ENCODE data around the gene ASCL1.

Gene ASCL1

GRCh38 chr12:102963796-102964195 lies 6.3 kb downstream of the ASCL1 start:
- H3K9me3 ChIP-seq (replicated peaks in 1 of 2; ENCODE audit: control insufficient read depth in 2 of 2, insufficient read depth in 1 of 2, low read depth in 1 of 2, low read length in 2 of 2) = peaks cover 11 to 13% of the 10 kb centered on the region in 2 donors
- H4K8ac ChIP-seq (ENCODE audit: low read depth, low read length) = no peak overlapping the region
- peaks cover 10 to 91% (median 73%) of the 10 kb centered on the region in 3 experiments for H3K27me3 ChIP-seq (ENCODE audit: control insufficient read depth in 3 of 3, insufficient read depth in 3 of 3, low read depth in 1 of 3, low read length in 3 of 3)
- H2BK15ac ChIP-seq (ENCODE audit: low read length) = no peak overlapping the region
- H3K4me1 ChIP-seq (ENCODE audit: control insufficient read depth in 2 of 2, insufficient read depth in 1 of 2, low read depth in 1 of 2, low read length in 2 of 2) = peaks cover 2 to 11% of the 10 kb centered on the region in 2 donors
- H3K9ac ChIP-seq (ENCODE audit: low read depth, low read length, poor library complexity) = no peak overlapping the region
- H4K91ac ChIP-seq (ENCODE audit: low read depth, low read length, poor library complexity) = no peak overlapping the region
- H3K23ac ChIP-seq (ENCODE audit: low read depth, low read length, poor library complexity) = no peak overlapping the region
- H2AK5ac ChIP-seq (ENCODE audit: low read depth, low read length) = no peak overlapping the region
- no peaks in the 10 kb centered on the region for H3K36me3 ChIP-seq (replicated peaks in 1 of 2; ENCODE audit: control insufficient read depth in 2 of 2, insufficient read depth in 2 of 2, low read length in 2 of 2)
- H3K27ac ChIP-seq (replicated peaks; ENCODE audit: low read length) = no peak overlapping the region
- no CpG with 5 or more reads among the region's 4 CpGs for WGBS, 2 donors (ENCODE audit: extremely low coverage in 2 of 2, insufficient read length in 2 of 2, insufficient replicate concordance in 1 of 2)
- no peak overlapping the region for H3K18ac ChIP-seq (ENCODE audit: low read length)
- no peak overlapping the region for H3K4ac ChIP-seq (ENCODE audit: low read length)
- no peak for DNase-seq (ENCODE audit: low spot score)
- no peak overlapping the region for H2BK12ac ChIP-seq (ENCODE audit: low read length)
- H3K4me2 ChIP-seq (ENCODE audit: insufficient read depth, low read length, poor library complexity, severe bottlenecking) = no peak overlapping the region
- no peak overlapping the region for H3K14ac ChIP-seq (ENCODE audit: low read length)
- no peaks in the 10 kb centered on the region for H3K79me1 ChIP-seq (ENCODE audit: low read depth, low read length)
- no peak overlapping the region for H2BK120ac ChIP-seq (ENCODE audit: low read depth, low read length)
- H2BK5ac ChIP-seq (ENCODE audit: low read length) = no peak overlapping the region
- H2AFZ ChIP-seq (ENCODE audit: low read length) = no peak overlapping the region
- no peak overlapping the region for H3K4me3 ChIP-seq (ENCODE audit: low read length in 2 of 2)

GRCh38 chr12:102964872-102965271 lies 7.4 kb downstream of the ASCL1 start:
- Histone ChIP-seq H3K4me1 (ENCODE audit: control insufficient read depth in 2 of 2, insufficient read depth in 1 of 2, low read depth in 1 of 2, low read length in 2 of 2) (peaks cover 2 to 10% of the 10 kb centered on the region in 2 donors), H2BK5ac (ENCODE audit: low read length) (no peak overlapping the region), H2BK12ac (ENCODE audit: low read length) (no peak overlapping the region), H2BK120ac (ENCODE audit: low read depth, low read length) (no peak overlapping the region), H3K27ac (replicated peaks; ENCODE audit: low read length) (no peak overlapping the region), H2BK15ac (ENCODE audit: low read length) (no peak overlapping the region), H3K18ac (ENCODE audit: low read length) (no peak overlapping the region), H3K4me3 (ENCODE audit: low read length in 2 of 2) (peak overlapping the region in 1 of 2 donors; percentile 44), H3K14ac (ENCODE audit: low read length) (no peak overlapping the region), H3K4me2 (ENCODE audit: insufficient read depth, low read length, poor library complexity, severe bottlenecking) (peak overlapping the region; percentile 73), H3K79me1 (ENCODE audit: low read depth, low read length) (no peaks in the 10 kb centered on the region), H3K23ac (ENCODE audit: low read depth, low read length, poor library complexity) (no peak overlapping the region), H3K9ac (ENCODE audit: low read depth, low read length, poor library complexity) (no peak overlapping the region), H4K91ac (ENCODE audit: low read depth, low read length, poor library complexity) (no peak overlapping the region), H3K4ac (ENCODE audit: low read length) (no peak overlapping the region), H3K36me3 (replicated peaks in 1 of 2; ENCODE audit: control insufficient read depth in 2 of 2, insufficient read depth in 2 of 2, low read length in 2 of 2) (no peaks in the 10 kb centered on the region), H2AFZ (ENCODE audit: low read length) (no peak overlapping the region), H4K8ac (ENCODE audit: low read depth, low read length) (no peak overlapping the region), H2AK5ac (ENCODE audit: low read depth, low read length) (no peak overlapping the region), H3K9me3 (replicated peaks in 1 of 2; ENCODE audit: control insufficient read depth in 2 of 2, insufficient read depth in 1 of 2, low read depth in 1 of 2, low read length in 2 of 2) (peaks cover 9 to 11% of the 10 kb centered on the region in 2 donors), H3K27me3 (ENCODE audit: control insufficient read depth in 3 of 3, insufficient read depth in 3 of 3, low read depth in 1 of 3, low read length in 3 of 3) (peaks cover 2 to 83% (median 63%) of the 10 kb centered on the region in 3 experiments)
- no peak for DNase-seq (ENCODE audit: low spot score)
- no CpG with 5 or more reads among the region's 21 CpGs for WGBS, 2 donors (ENCODE audit: extremely low coverage in 2 of 2, insufficient read length in 2 of 2, insufficient replicate concordance in 1 of 2)

- no peaks in the 10 kb centered on the region for H3K36me3 ChIP-seq (replicated peaks in 1 of 2; ENCODE audit: control insufficient read depth in 2 of 2, insufficient read depth in 2 of 2, low read length in 2 of 2)
- H4K91ac ChIP-seq (ENCODE audit: low read depth, low read length, poor library complexity) = no peak overlapping the region
- no peak overlapping the region for H2BK12ac ChIP-seq (ENCODE audit: low read length)
- H2BK15ac ChIP-seq (ENCODE audit: low read length) = no peak overlapping the region
- H3K18ac ChIP-seq (ENCODE audit: low read length) = no peak overlapping the region
- no peak overlapping the region for H4K8ac ChIP-seq (ENCODE audit: low read depth, low read length)
- no peak overlapping the region for H3K14ac ChIP-seq (ENCODE audit: low read length)
- H3K27me3 ChIP-seq (ENCODE audit: control insufficient read depth in 3 of 3, insufficient read depth in 3 of 3, low read depth in 1 of 3, low read length in 3 of 3) = peaks cover 2 to 77% (median 59%) of the 10 kb centered on the region in 3 experiments
- H3K23ac ChIP-seq (ENCODE audit: low read depth, low read length, poor library complexity) = no peak overlapping the region
- H2BK120ac ChIP-seq (ENCODE audit: low read depth, low read length) = no peak overlapping the region
- no peak overlapping the region for H2AFZ ChIP-seq (ENCODE audit: low read length)
- H3K4me3 ChIP-seq (ENCODE audit: low read length in 2 of 2) = peak overlapping the region in 1 of 2 donors; percentile 49
- H2BK5ac ChIP-seq (ENCODE audit: low read length) = no peak overlapping the region
- no peak overlapping the region for H3K27ac ChIP-seq (replicated peaks; ENCODE audit: low read length)
- H2AK5ac ChIP-seq (ENCODE audit: low read depth, low read length) = no peak overlapping the region
- H3K4me2 ChIP-seq (ENCODE audit: insufficient read depth, low read length, poor library complexity, severe bottlenecking) = peak overlapping the region; percentile 73
- no peak overlapping the region for H3K4ac ChIP-seq (ENCODE audit: low read length)
- no CpG with 5 or more reads among the region's 38 CpGs for WGBS, 2 donors (ENCODE audit: extremely low coverage in 2 of 2, insufficient read length in 2 of 2, insufficient replicate concordance in 1 of 2)
- DNase-seq (ENCODE audit: low spot score) = no peak
- H3K79me1 ChIP-seq (ENCODE audit: low read depth, low read length) = no peaks in the 10 kb centered on the region
- H3K9ac ChIP-seq (ENCODE audit: low read depth, low read length, poor library complexity) = no peak overlapping the region
- peaks cover 2 to 10% of the 10 kb centered on the region in 2 donors for H3K4me1 ChIP-seq (ENCODE audit: control insufficient read depth in 2 of 2, insufficient read depth in 1 of 2, low read depth in 1 of 2, low read length in 2 of 2)
- peaks cover 9 to 11% of the 10 kb centered on the region in 2 donors for H3K9me3 ChIP-seq (replicated peaks in 1 of 2; ENCODE audit: control insufficient read depth in 2 of 2, insufficient read depth in 1 of 2, low read depth in 1 of 2, low read length in 2 of 2)
These were observed 8.0 kb downstream of the ASCL1 start for GRCh38 chr12:102965281-102966155.

GRCh38 chr12:102966200-102966863 lies 8.9 kb downstream of the ASCL1 start:
- no peak overlapping the region for H4K91ac ChIP-seq (ENCODE audit: low read depth, low read length, poor library complexity)
- H3K23ac ChIP-seq (ENCODE audit: low read depth, low read length, poor library complexity) = no peak overlapping the region
- no peak overlapping the region for H3K4me2 ChIP-seq (ENCODE audit: insufficient read depth, low read length, poor library complexity, severe bottlenecking)
- DNase-seq (ENCODE audit: low spot score) = no peak
- H2BK15ac ChIP-seq (ENCODE audit: low read length) = no peak overlapping the region
- no peak overlapping the region for H2BK5ac ChIP-seq (ENCODE audit: low read length)
- no peaks in the 10 kb centered on the region for H3K79me1 ChIP-seq (ENCODE audit: low read depth, low read length)
- no peak overlapping the region for H2BK12ac ChIP-seq (ENCODE audit: low read length)
- no peak overlapping the region for H3K14ac ChIP-seq (ENCODE audit: low read length)
- H4K8ac ChIP-seq (ENCODE audit: low read depth, low read length) = no peak overlapping the region
- H2AK5ac ChIP-seq (ENCODE audit: low read depth, low read length) = no peak overlapping the region
- H3K4me1 ChIP-seq (ENCODE audit: control insufficient read depth in 2 of 2, insufficient read depth in 1 of 2, low read depth in 1 of 2, low read length in 2 of 2) = peaks cover 2 to 9% of the 10 kb centered on the region in 2 donors
- H2AFZ ChIP-seq (ENCODE audit: low read length) = no peak overlapping the region
- no peak overlapping the region for H2BK120ac ChIP-seq (ENCODE audit: low read depth, low read length)
- no peak overlapping the region for H3K9ac ChIP-seq (ENCODE audit: low read depth, low read length, poor library complexity)
- H3K27me3 ChIP-seq (ENCODE audit: control insufficient read depth in 3 of 3, insufficient read depth in 3 of 3, low read depth in 1 of 3, low read length in 3 of 3) = peaks cover 2 to 69% (median 51%) of the 10 kb centered on the region in 3 experiments
- H3K18ac ChIP-seq (ENCODE audit: low read length) = no peak overlapping the region
- no CpG with 5 or more reads among the region's 12 CpGs for WGBS, 2 donors (ENCODE audit: extremely low coverage in 2 of 2, insufficient read length in 2 of 2, insufficient replicate concordance in 1 of 2)
- peaks cover 9 to 11% of the 10 kb centered on the region in 2 donors for H3K9me3 ChIP-seq (replicated peaks in 1 of 2; ENCODE audit: control insufficient read depth in 2 of 2, insufficient read depth in 1 of 2, low read depth in 1 of 2, low read length in 2 of 2)
- no peak overlapping the region for H3K4me3 ChIP-seq (ENCODE audit: low read length in 2 of 2)
- no peak overlapping the region for H3K4ac ChIP-seq (ENCODE audit: low read length)
- H3K27ac ChIP-seq (replicated peaks; ENCODE audit: low read length) = no peak overlapping the region
- no peaks in the 10 kb centered on the region for H3K36me3 ChIP-seq (replicated peaks in 1 of 2; ENCODE audit: control insufficient read depth in 2 of 2, insufficient read depth in 2 of 2, low read length in 2 of 2)
